ENCODE measurements around the gene EML6. TPM values are rescaled to one million over a fixed set of nuclear protein-coding genes. Genes with fewer than 3 reads are reported as not detected.

Gene EML6
- total and polyA plus RNA-seq, 2 of the 8 experiments (the other 6 are each of a cell fraction or from before 2014, with no cell fraction given), result 1.2 to 1.6 TPM

DNA sequence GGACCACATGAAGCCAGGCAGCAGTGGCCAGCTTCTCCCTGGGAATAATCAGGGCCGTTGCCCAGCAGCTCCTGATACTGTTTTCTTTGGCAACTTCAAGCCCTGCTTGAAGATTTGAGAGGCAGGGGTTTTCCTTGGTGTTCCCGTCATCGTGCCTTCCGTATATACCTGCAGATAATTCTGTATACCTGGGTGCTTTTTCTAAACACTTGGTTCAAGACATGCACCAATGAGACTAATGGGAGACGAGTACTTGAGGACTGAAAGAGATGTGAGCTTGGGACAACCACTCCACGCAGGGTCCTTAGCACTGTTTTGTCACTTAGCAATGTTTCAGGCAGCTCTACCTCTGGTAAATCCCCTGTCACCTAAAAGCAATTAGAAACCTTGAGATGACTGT, 208.0 kb downstream of the EML6 start (continued):
- no peak for TF ChIP-seq CHD7 (IDR thresholded peaks at IDR 0.05; ENCODE audit: insufficient replicate concordance, low read length)
- no peak for TF ChIP-seq RBBP5 (IDR thresholded peaks at IDR 0.05; ENCODE audit: borderline replicate concordance, low read depth, low read length)
